GM12878 (cell line): ENCODE data around the gene FLNC. TPM values are rescaled to one million over a fixed set of nuclear protein-coding genes. Genes with fewer than 3 reads are reported as not detected.

Source experiments
- ATAC-seq: fragments of 200-7000 bp; cut with Tn5 transposase; 3 replicates; pipeline ENCODE4 v1.9.1; 2020; ENCODE audit warnings: mild to moderate bottlenecking, moderate library complexity
- BruUV-seq: library from RNA; stranded (reverse); fragments of 400-500 nt; replicated peaks from 2 replicates; lab custom pipeline; 2021; lab: Mats Ljungman, UMichigan
- CTCF ChIA-PET: fragments of 300-600 bp; sonication (Branson Sonifier 250); formaldehyde crosslinking; extraction: SDS; loops from one replicate; lab custom pipeline; 2021; ENCODE audit warnings: inconsistent platforms; lab: Yijun Ruan, JAX
- POLR2A ChIA-PET: fragments of 350-600 bp; formaldehyde crosslinking; extraction: SDS; loops from one replicate; lab custom pipeline; 2021; ENCODE audit warnings: inconsistent platforms; lab: Charles Lee
- RAD21 ChIA-PET: fragments of 300-600 bp; sonication (Branson Sonifier 250); formaldehyde crosslinking; loops from one replicate; lab custom pipeline; 2023; ENCODE audit warnings: antibody characterized with exemption; ENCODE audit not compliant: unreplicated experiment; lab: Charles Lee
- SMC1A ChIA-PET: fragments of 300-600 bp; sonication (Branson Sonifier 250); formaldehyde crosslinking; loops from one replicate; lab custom pipeline; 2023; ENCODE audit not compliant: unreplicated experiment, uncharacterized antibody; lab: Charles Lee
- DNase-seq: peaks from one replicate; pipeline ENCODE4 v3.0.0-alpha.2; 2011; ENCODE audit warnings: low read depth, low spot score
- FAIRE-seq: peaks from 3 replicates; lab custom pipeline; 2011; peaks lifted over from hg19 to GRCh38; lab: Jason Lieb, UNC
- H2AFZ ChIP-seq: 2 replicates; pipeline ENCODE4 v1.6.0; 2011; ENCODE audit warnings: low read depth, low read length, control low read depth; ENCODE audit not compliant: control insufficient read depth
- H3K27ac ChIP-seq: 2 replicates; pipeline ENCODE4 v1.5.1; 2011; ENCODE audit warnings: control low read depth; ENCODE audit not compliant: control insufficient read depth, insufficient read depth
- H3K27me3 ChIP-seq, 2 experiments: replicated peaks in 1 of 2; 2 replicates each; pipeline versions ENCODE4 v1.6.0 to v1.6.1; 2011; ENCODE audit warnings: low read length in 1 of 2; ENCODE audit not compliant: control insufficient read depth in 2 of 2, insufficient read depth in 2 of 2
- H3K36me3 ChIP-seq, 2 experiments: 2 replicates each; pipeline ENCODE4 v1.5.1; 2011; ENCODE audit warnings: low read length in 1 of 2; ENCODE audit not compliant: control insufficient read depth in 2 of 2, insufficient read depth in 2 of 2
- H3K4me1 ChIP-seq: 2 replicates; pipeline ENCODE4 v1.6.1; 2011; ENCODE audit warnings: mild to moderate bottlenecking, low read length, moderate library complexity, mixed read lengths; ENCODE audit not compliant: control insufficient read depth, insufficient read depth
- H3K4me2 ChIP-seq: 2 replicates; pipeline ENCODE4 v1.6.0; 2011; ENCODE audit warnings: control low read depth; ENCODE audit not compliant: control insufficient read depth, insufficient read depth
- H3K4me3 ChIP-seq: fragments of 200-600 bp; sonication (generic); 2 replicates; pipeline ENCODE4 v1.5.1; 2016
- H3K79me2 ChIP-seq: 2 replicates; pipeline ENCODE4 v1.6.0; 2011; ENCODE audit warnings: low read length; ENCODE audit not compliant: control insufficient read depth, insufficient read depth
- H3K9ac ChIP-seq: 2 replicates; pipeline ENCODE4 v1.8.0; 2011; ENCODE audit warnings: low read length, control low read depth, mixed read lengths; ENCODE audit not compliant: control insufficient read depth, insufficient read depth
- H3K9me3 ChIP-seq: replicated peaks from 3 replicates; pipeline ENCODE4 v1.5.1; 2011; ENCODE audit warnings: mild to moderate bottlenecking, low read length; ENCODE audit not compliant: control insufficient read depth, insufficient read depth
- H4K20me1 ChIP-seq: 2 replicates; pipeline ENCODE4 v1.6.0; 2011; ENCODE audit not compliant: control insufficient read depth, insufficient read depth
- CBX5 ChIP-seq: sonication (generic); IDR thresholded peaks from 2 replicates; pipeline ENCODE4 v1.6.1; 2016; ENCODE audit warnings: low read depth, moderate library complexity, mild to moderate bottlenecking, inconsistent platforms
- CHD1 ChIP-seq: IDR thresholded peaks from 2 replicates; pipeline ENCODE4 v1.6.1; 2012; ENCODE audit warnings: low read depth, low read length, improper control_type of control experiment
- NFYB ChIP-seq: IDR thresholded peaks from 2 replicates; pipeline ENCODE4 v1.6.1; 2011; ENCODE audit warnings: low read depth, mild to moderate bottlenecking, low read length, improper control_type of control experiment, moderate library complexity; ENCODE audit not compliant: insufficient read depth
- NKRF ChIP-seq: fragments of 450-650 bp; conservative IDR thresholded peaks from 2 replicates; pipeline ENCODE4 v1.6.1; 2017; ENCODE audit warnings: mild to moderate bottlenecking, moderate library complexity
- RAD51 ChIP-seq: fragments of 450-650 bp; IDR thresholded peaks from 2 replicates; pipeline ENCODE4 v1.6.1; 2016; ENCODE audit warnings: moderate library complexity, mild to moderate bottlenecking, inconsistent platforms
- RBBP5 ChIP-seq: fragments of 200-600 bp; sonication (generic); conservative IDR thresholded peaks from 2 replicates; pipeline ENCODE4 v1.6.1; 2016
- RUNX3 ChIP-seq: IDR thresholded peaks from 2 replicates; pipeline ENCODE4 v1.6.1; 2012; ENCODE audit warnings: low read length, inconsistent platforms
- ZNF24 ChIP-seq: fragments of 450-650 bp; IDR thresholded peaks from 2 replicates; pipeline ENCODE4 v1.6.1; 2017; ENCODE audit warnings: antibody characterized with exemption, mild to moderate bottlenecking
- WGBS: methylation state at CpG from one replicate; pipeline ENCODE4 v1.1.6; 2016; ENCODE audit warnings: low lambda C conversion rate; ENCODE audit not compliant: insufficient replicate concordance, insufficient coverage; ENCODE audit errors: missing lambda C conversion rate; 5-methylcytosine and 5-hydroxymethylcytosine counted together
- in situ Hi-C: fragments of 300-500 bp; cut with MboI; formaldehyde crosslinking; loops from 9 replicates; pipeline ENCODE4 v1.14.3; 2018; ENCODE audit warnings: mixed read lengths
- intact Hi-C: fragments of 100-400 bp; cut with micrococcal nuclease; formaldehyde crosslinking; loops from one replicate; pipeline ENCODE4 v1.14.2; 2022; ENCODE audit not compliant: unreplicated experiment
- polyA plus RNA-seq, 11 experiments: library from polyadenylated mRNA; depleted of rRNA in 4 of 11; unstranded in 6 of 11; stranded (reverse) in 5 of 11; fragments of >200 nt; fragmentation: Nextera tagmentation in 4 of 11; fragmentation: Illumina TruSeq in 1 of 11; extraction: Ambion mirVana in 4 of 11; extraction: Trizol in 1 of 11; gene quantifications; 1 replicate in 1 of 11; 2 replicates in 10 of 11; pipeline versions ENCODE4 v1.2.1 to v1.2.3, GENCODE V29; 2011 to 2016; ENCODE audit warnings: inconsistent platforms in 2 of 11, missing spikeins in 2 of 11, low read depth in 1 of 11
- total RNA-seq, 4 experiments: library from RNA; depleted of rRNA in 3 of 4; stranded (reverse); fragments of >200 nt in 3 of 4; fragmentation: Illumina TruSeq in 1 of 4; extraction: Trizol in 1 of 4; gene quantifications; 2 replicates each; pipeline versions ENCODE4 v1.2.1 to v1.2.3, GENCODE V29; 2013 to 2021
- TF ChIP-seq, protein P1 (sequence below): IDR thresholded peaks from 2 replicates; pipeline ENCODE4 v1.6.1; 2011; ENCODE audit warnings: borderline replicate concordance, low read depth, mild to moderate bottlenecking, moderate library complexity, low read length; ENCODE audit not compliant: insufficient read depth, poor library complexity, severe bottlenecking
- TF ChIP-seq, protein P2 (sequence below): fragments of 150-350 bp; IDR thresholded peaks from 2 replicates; pipeline ENCODE4 v1.6.1; 2016; ENCODE audit warnings: low read depth, low read length

FLNC gene
- total and polyA plus RNA-seq, 10 of the 15 experiments (the other 5 are each of a cell fraction or from before 2014, with no cell fraction given): 0.01 to 0.21 (median 0.06) TPM; not detected in 3

GRCh38 chr7:128888039-128888755 lies 58.0 kb downstream of the FLNC start:
- ATAC-seq (no peak), FAIRE-seq (peak; percentile 65), DNase-seq (no peak)
- Histone ChIP-seq H2AFZ (no peak overlapping the region), H3K4me1 (peaks cover 11% of the 10 kb centered on the region), H3K4me2 (no peak overlapping the region), H3K36me3 (no peaks in the 10 kb centered on the region), H3K27ac (no peak overlapping the region), H3K79me2 (no peaks in the 10 kb centered on the region), H3K9ac (no peak overlapping the region), H4K20me1 (no peaks in the 10 kb centered on the region), H3K4me3 (no peak overlapping the region), H3K9me3 (no peaks in the 10 kb centered on the region), H3K27me3 (peaks cover 0 to 1% of the 10 kb centered on the region in 2 experiments; a peak in 2 of 4 replicates)
- in situ Hi-C loops (no loop called here), intact Hi-C loops (loop anchor here (10.0 kb wide), 1 partner anchor 433 kb away; the partner anchor contains the start of gene HILPDA)
- SMC1A ChIA-PET: no interaction called here
- BruUV-seq: no TSS peak
- CTCF ChIA-PET: no interaction called here
- RAD21 ChIA-PET: no interaction called here
- 83% methylated on average over 7 of the region's 7 CpGs for WGBS
- POLR2A ChIA-PET: no interaction called here
- TF ChIP-seq, protein P1, sequence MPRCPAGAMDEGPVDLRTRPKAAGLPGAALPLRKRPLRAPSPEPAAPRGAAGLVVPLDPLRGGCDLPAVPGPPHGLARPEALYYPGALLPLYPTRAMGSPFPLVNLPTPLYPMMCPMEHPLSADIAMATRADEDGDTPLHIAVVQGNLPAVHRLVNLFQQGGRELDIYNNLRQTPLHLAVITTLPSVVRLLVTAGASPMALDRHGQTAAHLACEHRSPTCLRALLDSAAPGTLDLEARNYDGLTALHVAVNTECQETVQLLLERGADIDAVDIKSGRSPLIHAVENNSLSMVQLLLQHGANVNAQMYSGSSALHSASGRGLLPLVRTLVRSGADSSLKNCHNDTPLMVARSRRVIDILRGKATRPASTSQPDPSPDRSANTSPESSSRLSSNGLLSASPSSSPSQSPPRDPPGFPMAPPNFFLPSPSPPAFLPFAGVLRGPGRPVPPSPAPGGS: peak; percentile 1
- TF ChIP-seq CHD1: no peak

DNA sequence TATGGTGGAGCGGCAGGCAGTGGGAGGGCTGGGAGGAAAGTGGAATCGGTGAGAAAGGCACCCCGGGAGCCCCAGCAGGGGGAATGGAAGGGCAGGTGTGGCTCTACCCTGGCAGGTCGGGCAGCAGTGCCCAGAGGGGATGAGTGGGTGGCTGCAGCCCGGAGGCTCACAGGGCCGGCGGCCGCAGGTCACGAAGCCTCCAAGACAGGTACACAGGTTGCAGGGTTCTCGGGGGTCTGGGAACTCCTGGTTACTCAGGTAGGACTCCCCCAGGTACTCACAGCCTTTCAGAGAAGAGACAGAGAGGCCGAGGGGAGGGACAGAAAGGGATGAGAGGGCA lies 58.5 kb downstream of the FLNC start:
- intact Hi-C loops (loop anchor here (10.0 kb wide), 1 partner anchor 434 kb away; the partner anchor contains the start of gene HILPDA), in situ Hi-C loops (no loop called here)
- no peaks in the 10 kb centered on the region for H4K20me1 ChIP-seq
- H3K4me1 ChIP-seq: peaks cover 8% of the 10 kb centered on the region
- 69% methylated on average over 11 of the region's 11 CpGs for WGBS
- BruUV-seq: no TSS peak
- no peaks in the 10 kb centered on the region for H3K36me3 ChIP-seq
- no peaks in the 10 kb centered on the region for H3K9me3 ChIP-seq
- no peak overlapping the region for H3K4me3 ChIP-seq
- no peak overlapping the region for H2AFZ ChIP-seq
- ChIA-PET POLR2A (no interaction called here), SMC1A (no interaction called here), RAD21 (no interaction called here), CTCF (no interaction called here)
- FAIRE-seq (no peak), ATAC-seq (no peak), DNase-seq (no peak)
- H3K27ac ChIP-seq: no peak overlapping the region
- no peak overlapping the region for H3K4me2 ChIP-seq
- no peak overlapping the region for H3K9ac ChIP-seq
- peaks cover 0 to 1% of the 10 kb centered on the region in 2 experiments; a peak in 2 of 4 replicates for H3K27me3 ChIP-seq
- H3K79me2 ChIP-seq: no peaks in the 10 kb centered on the region
- TF ChIP-seq ZNF24 (no peak), CBX5 (no peak), NFYB (no peak), NKRF (no peak), RUNX3 (no peak), RAD51 (no peak), RBBP5 (no peak)
- TF ChIP-seq, protein P2, sequence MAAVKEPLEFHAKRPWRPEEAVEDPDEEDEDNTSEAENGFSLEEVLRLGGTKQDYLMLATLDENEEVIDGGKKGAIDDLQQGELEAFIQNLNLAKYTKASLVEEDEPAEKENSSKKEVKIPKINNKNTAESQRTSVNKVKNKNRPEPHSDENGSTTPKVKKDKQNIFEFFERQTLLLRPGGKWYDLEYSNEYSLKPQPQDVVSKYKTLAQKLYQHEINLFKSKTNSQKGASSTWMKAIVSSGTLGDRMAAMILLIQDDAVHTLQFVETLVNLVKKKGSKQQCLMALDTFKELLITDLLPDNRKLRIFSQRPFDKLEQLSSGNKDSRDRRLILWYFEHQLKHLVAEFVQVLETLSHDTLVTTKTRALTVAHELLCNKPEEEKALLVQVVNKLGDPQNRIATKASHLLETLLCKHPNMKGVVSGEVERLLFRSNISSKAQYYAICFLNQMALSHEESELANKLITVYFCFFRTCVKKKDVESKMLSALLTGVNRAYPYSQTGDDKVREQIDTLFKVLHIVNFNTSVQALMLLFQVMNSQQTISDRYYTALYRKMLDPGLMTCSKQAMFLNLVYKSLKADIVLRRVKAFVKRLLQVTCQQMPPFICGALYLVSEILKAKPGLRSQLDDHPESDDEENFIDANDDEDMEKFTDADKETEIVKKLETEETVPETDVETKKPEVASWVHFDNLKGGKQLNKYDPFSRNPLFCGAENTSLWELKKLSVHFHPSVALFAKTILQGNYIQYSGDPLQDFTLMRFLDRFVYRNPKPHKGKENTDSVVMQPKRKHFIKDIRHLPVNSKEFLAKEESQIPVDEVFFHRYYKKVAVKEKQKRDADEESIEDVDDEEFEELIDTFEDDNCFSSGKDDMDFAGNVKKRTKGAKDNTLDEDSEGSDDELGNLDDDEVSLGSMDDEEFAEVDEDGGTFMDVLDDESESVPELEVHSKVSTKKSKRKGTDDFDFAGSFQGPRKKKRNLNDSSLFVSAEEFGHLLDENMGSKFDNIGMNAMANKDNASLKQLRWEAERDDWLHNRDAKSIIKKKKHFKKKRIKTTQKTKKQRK: no peak
